H9 (cell line): ENCODE measurements around the gene CNOT10. TPM values are rescaled to one million over a fixed set of nuclear protein-coding genes. Genes with fewer than 3 reads are reported as not detected.
"Not testable (repeated sequence)": the region's sequence is repeated elsewhere in the genome, so short reads cannot be mapped to it uniquely, and the experiment has no call there.

Experiments
- DNase-seq: peaks from one replicate; pipeline ENCODE4 v3.0.0-alpha.2; 2017
- H2AFZ ChIP-seq: one replicate; pipeline ENCODE4 v1.6.1; 2013; ENCODE audit warnings: mild to moderate bottlenecking, low read length, control low read depth, moderate library complexity
- H2AK5ac ChIP-seq: 2 replicates; pipeline ENCODE4 v1.6.1; 2013; ENCODE audit warnings: low read length, control low read depth, mixed read lengths; ENCODE audit not compliant: insufficient read length
- H2BK120ac ChIP-seq: one replicate; pipeline ENCODE4 v1.6.1; 2013; ENCODE audit warnings: low read depth, mild to moderate bottlenecking, low read length, control low read depth, inconsistent platforms; ENCODE audit not compliant: poor library complexity, severe bottlenecking
- H2BK12ac ChIP-seq: 2 replicates; pipeline ENCODE4 v1.6.1; 2013; ENCODE audit warnings: low read length, control low read depth, mixed read lengths, low read depth; ENCODE audit not compliant: insufficient read length
- H2BK15ac ChIP-seq: 2 replicates; pipeline ENCODE4 v1.6.1; 2013; ENCODE audit warnings: low read depth, low read length, control low read depth
- H2BK20ac ChIP-seq: one replicate; pipeline ENCODE4 v1.6.1; 2013; ENCODE audit warnings: low read depth, mild to moderate bottlenecking, low read length, control low read depth, inconsistent platforms; ENCODE audit not compliant: poor library complexity, severe bottlenecking
- H2BK5ac ChIP-seq: 2 replicates; pipeline ENCODE4 v1.6.1; 2013; ENCODE audit warnings: low read length, control low read depth, mixed read lengths; ENCODE audit not compliant: insufficient read length
- H3K14ac ChIP-seq: 2 replicates; pipeline ENCODE4 v1.6.1; 2013; ENCODE audit warnings: low read length, control low read depth; ENCODE audit not compliant: insufficient read depth
- H3K18ac ChIP-seq: 2 replicates; pipeline ENCODE4 v1.6.1; 2013; ENCODE audit warnings: low read depth, mild to moderate bottlenecking, mixed read lengths, low read length, control low read depth; ENCODE audit not compliant: insufficient read length
- H3K23ac ChIP-seq: 2 replicates; pipeline ENCODE4 v1.6.1; 2013; ENCODE audit warnings: low read length, control low read depth, mixed read lengths, low read depth; ENCODE audit not compliant: insufficient read length
- H3K23me2 ChIP-seq: 2 replicates; pipeline ENCODE4 v1.6.1; 2013; ENCODE audit warnings: low read depth, mild to moderate bottlenecking, mixed read lengths, low read length, control low read depth; ENCODE audit not compliant: insufficient read length, poor library complexity, severe bottlenecking
- H3K27ac ChIP-seq: 2 replicates; pipeline ENCODE4 v1.5.1; 2013; ENCODE audit warnings: low read length, control low read depth, mixed read lengths, low read depth; ENCODE audit not compliant: insufficient read length
- H3K27me3 ChIP-seq: 2 replicates; pipeline ENCODE4 v1.6.1; 2013; ENCODE audit warnings: low read length, control low read depth, inconsistent platforms; ENCODE audit not compliant: insufficient read depth
- H3K4ac ChIP-seq: 2 replicates; pipeline ENCODE4 v1.6.1; 2013; ENCODE audit warnings: low read depth, mild to moderate bottlenecking, control low read depth, inconsistent platforms, low read length, moderate library complexity
- H3K4me1 ChIP-seq: 2 replicates; pipeline ENCODE4 v1.6.1; 2013; ENCODE audit warnings: low read length, control low read depth, inconsistent platforms; ENCODE audit not compliant: insufficient read depth
- H3K4me2 ChIP-seq: 2 replicates; pipeline ENCODE4 v1.6.1; 2013; ENCODE audit warnings: low read length, control low read depth, mixed read lengths; ENCODE audit not compliant: insufficient read length, insufficient read depth
- H3K56ac ChIP-seq: 2 replicates; pipeline ENCODE4 v1.6.1; 2013; ENCODE audit warnings: low read depth, mild to moderate bottlenecking, mixed read lengths, low read length, control low read depth; ENCODE audit not compliant: insufficient read length
- H3K79me1 ChIP-seq: 2 replicates; pipeline ENCODE4 v1.6.1; 2013; ENCODE audit warnings: low read depth, mild to moderate bottlenecking, moderate library complexity, low read length, control low read depth, inconsistent platforms; ENCODE audit not compliant: insufficient read depth, poor library complexity, severe bottlenecking
- H3K79me2 ChIP-seq: 2 replicates; pipeline ENCODE4 v1.6.1; 2013; ENCODE audit warnings: low read length, control low read depth, inconsistent platforms; ENCODE audit not compliant: insufficient read depth
- H3K9ac ChIP-seq: 2 replicates; pipeline ENCODE4 v1.6.1; 2013; ENCODE audit warnings: low read length, control low read depth, mixed read lengths; ENCODE audit not compliant: insufficient read length; ENCODE audit errors: extremely low read depth
- H3K9me3 ChIP-seq: one replicate; pipeline ENCODE4 v1.6.1; 2013; ENCODE audit warnings: low read depth, low read length, inconsistent platforms; ENCODE audit not compliant: control insufficient read depth
- H3T11ph ChIP-seq: one replicate; pipeline ENCODE4 v1.6.1; 2013; ENCODE audit warnings: mild to moderate bottlenecking, low read length, control low read depth, inconsistent platforms
- H4K20me1 ChIP-seq: one replicate; pipeline ENCODE4 v1.6.1; 2013; ENCODE audit not compliant: control insufficient read depth, insufficient read length, insufficient read depth
- H4K5ac ChIP-seq: 2 replicates; pipeline ENCODE4 v1.6.1; 2013; ENCODE audit warnings: low read depth, mild to moderate bottlenecking, mixed read lengths, low read length, control low read depth; ENCODE audit not compliant: insufficient read length
- H4K8ac ChIP-seq: replicated peaks from 2 replicates; pipeline ENCODE4 v1.6.1; 2013; ENCODE audit warnings: low read length, control low read depth, mixed read lengths, low read depth; ENCODE audit not compliant: insufficient read length
- H4K91ac ChIP-seq: 2 replicates; pipeline ENCODE4 v1.6.1; 2013; ENCODE audit warnings: low read depth, mild to moderate bottlenecking, moderate library complexity, mixed read lengths, low read length, control low read depth; ENCODE audit not compliant: insufficient read length
- H3K27ac Mint-ChIP-seq, 3 experiments: 2 replicates in 2 of 3; 3 replicates in 1 of 3; pipeline ENCODE4 v1.8.0; 2020 to 2021; ENCODE audit warnings: mixed read lengths in 3 of 3, mild to moderate bottlenecking in 1 of 3, moderate library complexity in 1 of 3
- H3K27me3 Mint-ChIP-seq: 2 replicates; pipeline ENCODE4 v1.8.0; 2021; ENCODE audit warnings: low read depth, mild to moderate bottlenecking, moderate library complexity, mixed read lengths
- H3K36me3 Mint-ChIP-seq, 3 experiments: 2 replicates in 2 of 3; 3 replicates in 1 of 3; pipeline ENCODE4 v1.8.0; 2020 to 2021; ENCODE audit warnings: low read depth in 3 of 3, mixed read lengths in 3 of 3; ENCODE audit not compliant: insufficient read depth in 1 of 3
- H3K4me1 Mint-ChIP-seq, 2 experiments: 2 replicates each; pipeline ENCODE4 v1.8.0; 2020; ENCODE audit warnings: mixed read lengths in 2 of 2
- H3K4me3 Mint-ChIP-seq, 2 experiments: 2 replicates in 1 of 2; 3 replicates in 1 of 2; pipeline ENCODE4 v1.8.0; 2020 to 2021; ENCODE audit warnings: mild to moderate bottlenecking in 2 of 2, mixed read lengths in 2 of 2, moderate library complexity in 1 of 2
- H3K9me3 Mint-ChIP-seq, 2 experiments: 2 replicates in 1 of 2; 3 replicates in 1 of 2; pipeline ENCODE4 v1.8.0; 2020; ENCODE audit warnings: mild to moderate bottlenecking in 2 of 2, mixed read lengths in 2 of 2, moderate library complexity in 1 of 2
- WGBS: extraction: QIAGEN DNeasy Blood & Tissue Kit; methylation state at CpG from one replicate; pipeline ENCODE4 v1.1.7; 2013; ENCODE audit warnings: missing lambda C conversion rate, low lambda C conversion rate, mixed read lengths; ENCODE audit not compliant: insufficient read length; ENCODE audit errors: extremely low coverage; 5-methylcytosine and 5-hydroxymethylcytosine counted together
- total RNA-seq: library from RNA; stranded (reverse); gene quantifications from 2 replicates; pipeline ENCODE4 v1.2.1, GENCODE V29; 2021
- TF ChIP-seq, protein P1 (sequence below): fragments of 200-600 bp; sonication (generic); conservative IDR thresholded peaks from 3 replicates; pipeline ENCODE4 v1.8.0; 2021; ENCODE audit warnings: antibody characterized with exemption, mild to moderate bottlenecking

Gene CNOT10
- total RNA-seq, 1 experiment from 2014 or later = 55.4 TPM

DNA sequence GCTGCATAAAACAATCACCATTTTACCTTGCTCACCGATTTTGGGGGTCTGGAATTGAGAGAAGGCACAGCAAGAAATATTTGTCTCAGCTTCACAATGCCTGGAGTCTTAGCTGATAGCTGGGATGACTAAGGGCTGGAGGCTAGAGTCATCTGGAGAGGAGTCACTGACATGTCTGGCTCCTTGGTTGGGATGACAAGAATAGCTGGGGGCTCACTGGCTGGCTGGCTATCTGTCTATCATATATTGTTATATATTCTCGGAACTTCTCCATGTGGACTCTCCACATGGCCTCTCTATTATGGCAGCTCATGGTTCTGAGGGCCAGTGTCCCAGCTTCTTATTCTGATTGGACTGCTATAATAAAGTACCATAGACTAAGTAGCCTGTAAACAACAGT lies 112.8 kb downstream of the CNOT10 start:
- Histone ChIP-seq H2AK5ac (no peak overlapping the region), H3K79me2 (no peaks in the 10 kb centered on the region), H3K9ac (no peak overlapping the region), H2BK15ac (no peak overlapping the region; the same call in 1 of the 2 replicates), H3K4ac (no peak overlapping the region), H3K18ac (no peak overlapping the region), H4K5ac (no peak overlapping the region), H2BK120ac (no peak overlapping the region), H3K9me3 (no peaks in the 10 kb centered on the region), H2BK20ac (no peak overlapping the region), H3K4me2 (no peak overlapping the region), H3K23ac (no peak overlapping the region), H4K20me1 (no peaks in the 10 kb centered on the region), H4K91ac (no peak overlapping the region), H3K79me1 (no peaks in the 10 kb centered on the region), H2BK5ac (no peak overlapping the region), H4K8ac (no peak overlapping the region), H3K27me3 (no peaks in the 10 kb centered on the region), H3K23me2 (no peaks in the 10 kb centered on the region), H3T11ph (no peak overlapping the region), H2AFZ (no peak overlapping the region), H3K27ac (no peak overlapping the region), H3K4me1 (peaks cover 4% of the 10 kb centered on the region; the same call in 1 of the 2 replicates), H2BK12ac (no peak overlapping the region), H3K14ac (no peak overlapping the region), H3K56ac (no peak overlapping the region)
- Mint-ChIP-seq H3K9me3 (peaks cover 5 to 11% of the 10 kb centered on the region in 2 experiments), H3K36me3 (peaks cover 15 to 18% (median 18%) of the 10 kb centered on the region in 3 experiments), H3K27me3 (peaks cover 1% of the 10 kb centered on the region; the same call in 1 of the 2 replicates), H3K4me1 (peaks cover 43 to 46% of the 10 kb centered on the region in 2 experiments), H3K4me3 (no peak overlapping the region), H3K27ac (no peak overlapping the region)
- TF ChIP-seq, protein P1, sequence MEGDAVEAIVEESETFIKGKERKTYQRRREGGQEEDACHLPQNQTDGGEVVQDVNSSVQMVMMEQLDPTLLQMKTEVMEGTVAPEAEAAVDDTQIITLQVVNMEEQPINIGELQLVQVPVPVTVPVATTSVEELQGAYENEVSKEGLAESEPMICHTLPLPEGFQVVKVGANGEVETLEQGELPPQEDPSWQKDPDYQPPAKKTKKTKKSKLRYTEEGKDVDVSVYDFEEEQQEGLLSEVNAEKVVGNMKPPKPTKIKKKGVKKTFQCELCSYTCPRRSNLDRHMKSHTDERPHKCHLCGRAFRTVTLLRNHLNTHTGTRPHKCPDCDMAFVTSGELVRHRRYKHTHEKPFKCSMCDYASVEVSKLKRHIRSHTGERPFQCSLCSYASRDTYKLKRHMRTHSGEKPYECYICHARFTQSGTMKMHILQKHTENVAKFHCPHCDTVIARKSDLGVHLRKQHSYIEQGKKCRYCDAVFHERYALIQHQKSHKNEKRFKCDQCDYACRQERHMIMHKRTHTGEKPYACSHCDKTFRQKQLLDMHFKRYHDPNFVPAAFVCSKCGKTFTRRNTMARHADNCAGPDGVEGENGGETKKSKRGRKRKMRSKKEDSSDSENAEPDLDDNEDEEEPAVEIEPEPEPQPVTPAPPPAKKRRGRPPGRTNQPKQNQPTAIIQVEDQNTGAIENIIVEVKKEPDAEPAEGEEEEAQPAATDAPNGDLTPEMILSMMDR = no peak
- no peak for DNase-seq
- WGBS = no CpG with 5 or more reads among the region's 2 CpGs

DNA sequence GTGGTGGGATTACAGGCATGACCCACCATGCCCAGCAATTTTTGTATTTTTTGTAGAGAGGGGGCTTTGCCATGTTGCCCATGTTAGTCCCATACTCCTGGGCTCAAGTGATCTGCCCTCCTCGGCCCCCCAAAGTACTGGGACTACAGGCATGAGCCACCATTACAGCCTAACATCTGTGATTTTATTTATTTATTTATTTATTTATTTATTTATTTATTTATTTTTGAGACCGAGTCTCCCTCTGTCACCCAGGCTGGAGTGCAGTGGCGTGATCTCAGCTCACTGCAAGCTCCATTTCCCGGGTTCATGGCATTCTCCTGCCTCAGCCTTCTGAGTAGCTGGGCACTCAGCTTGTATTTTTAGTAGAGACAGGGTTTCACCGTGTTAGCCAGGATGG lies 116.5 kb downstream of the CNOT10 start:
- not testable (repeated sequence) for H3K9ac ChIP-seq, H3K27me3 Mint-ChIP-seq

More for the DNA sequence above, 116.5 kb downstream of the CNOT10 start:
- H3K4me3 Mint-ChIP-seq, H3K9me3 Mint-ChIP-seq, H4K91ac ChIP-seq, H3T11ph ChIP-seq, H2AFZ ChIP-seq, H3K27ac Mint-ChIP-seq, H3K79me2 ChIP-seq, H3K18ac ChIP-seq, H2BK5ac ChIP-seq, H3K4me1 ChIP-seq, H2BK20ac ChIP-seq, H2BK15ac ChIP-seq, H3K56ac ChIP-seq, H3K4me2 ChIP-seq, H2BK12ac ChIP-seq, H3K27ac ChIP-seq, H4K20me1 ChIP-seq, H2BK120ac ChIP-seq, H3K23ac ChIP-seq, H3K79me1 ChIP-seq, H3K4ac ChIP-seq, H4K5ac ChIP-seq, H3K9me3 ChIP-seq, H3K14ac ChIP-seq, DNase-seq, H3K23me2 ChIP-seq, H3K27me3 ChIP-seq, H2AK5ac ChIP-seq, H4K8ac ChIP-seq: not testable (repeated sequence)
- H3K4me1 Mint-ChIP-seq = peaks cover 23 to 24% of the 10 kb centered on the region in 2 experiments
- H3K36me3 Mint-ChIP-seq = peaks cover 5 to 12% (median 11%) of the 10 kb centered on the region in 3 experiments
- WGBS = no CpG with 5 or more reads among the region's 5 CpGs
